ENCODE measurements around the gene KLHDC4. TPM values are rescaled to one million over a fixed set of nuclear protein-coding genes. Genes with fewer than 3 reads are reported as not detected.

The KLHDC4 gene
- total and polyA plus RNA-seq, 9 donors: 16.2 to 35.9 (median 26.2) TPM

DNA sequence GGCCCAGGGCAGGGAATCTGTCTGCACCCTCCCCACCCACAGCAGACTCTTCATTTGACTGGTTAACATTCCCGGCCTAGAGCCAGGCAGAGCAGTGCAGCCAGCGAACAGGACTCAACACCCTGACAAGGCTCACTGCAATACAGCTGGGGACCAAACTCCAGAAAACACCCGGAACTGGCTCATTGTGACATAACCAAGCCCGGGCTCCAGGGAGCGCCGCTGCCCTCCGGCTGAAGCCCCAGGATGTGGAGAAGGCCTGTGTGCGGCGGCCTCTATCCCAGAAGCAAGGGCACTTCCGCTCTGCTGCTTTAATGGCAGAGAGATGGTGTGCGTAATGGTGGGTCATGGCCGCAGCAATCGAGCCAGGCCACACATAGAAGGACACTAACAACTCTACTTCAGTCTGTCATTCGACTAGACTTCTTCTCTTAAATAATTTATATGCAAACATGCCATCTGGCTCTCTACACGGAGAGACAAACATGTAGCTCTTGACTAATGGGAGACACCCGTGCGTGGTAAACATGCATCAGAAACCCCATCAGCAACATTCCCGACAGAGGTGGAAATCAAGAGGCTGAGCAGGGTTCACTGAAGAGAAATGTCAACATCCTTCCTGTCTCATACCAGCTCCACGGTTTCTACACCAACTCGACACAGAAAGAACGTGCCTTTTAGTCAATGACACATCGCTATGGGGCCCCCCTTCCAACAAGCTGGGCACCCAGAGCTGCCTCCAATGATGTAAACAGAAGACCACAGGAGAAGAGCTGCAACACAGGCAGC, 18.0 kb downstream of the KLHDC4 start:
- intact Hi-C loops (cut with DNase I): loop anchor here in 1 of 4 donors (10.0 kb wide), 1 partner anchor 63 kb away; no protein-coding TSS in a partner anchor
- Histone ChIP-seq H3K27ac (no peak overlapping the region), H3K4me3 (no peak overlapping the region), H3K36me3 (no peaks in the 10 kb centered on the region), H3K9me3 (no peaks in the 10 kb centered on the region), H3K4me1 (ENCODE audit: insufficient read depth) (no peaks in the 10 kb centered on the region), H3K27me3 (no peaks in the 10 kb centered on the region)
- TF ChIP-seq, protein P1, sequence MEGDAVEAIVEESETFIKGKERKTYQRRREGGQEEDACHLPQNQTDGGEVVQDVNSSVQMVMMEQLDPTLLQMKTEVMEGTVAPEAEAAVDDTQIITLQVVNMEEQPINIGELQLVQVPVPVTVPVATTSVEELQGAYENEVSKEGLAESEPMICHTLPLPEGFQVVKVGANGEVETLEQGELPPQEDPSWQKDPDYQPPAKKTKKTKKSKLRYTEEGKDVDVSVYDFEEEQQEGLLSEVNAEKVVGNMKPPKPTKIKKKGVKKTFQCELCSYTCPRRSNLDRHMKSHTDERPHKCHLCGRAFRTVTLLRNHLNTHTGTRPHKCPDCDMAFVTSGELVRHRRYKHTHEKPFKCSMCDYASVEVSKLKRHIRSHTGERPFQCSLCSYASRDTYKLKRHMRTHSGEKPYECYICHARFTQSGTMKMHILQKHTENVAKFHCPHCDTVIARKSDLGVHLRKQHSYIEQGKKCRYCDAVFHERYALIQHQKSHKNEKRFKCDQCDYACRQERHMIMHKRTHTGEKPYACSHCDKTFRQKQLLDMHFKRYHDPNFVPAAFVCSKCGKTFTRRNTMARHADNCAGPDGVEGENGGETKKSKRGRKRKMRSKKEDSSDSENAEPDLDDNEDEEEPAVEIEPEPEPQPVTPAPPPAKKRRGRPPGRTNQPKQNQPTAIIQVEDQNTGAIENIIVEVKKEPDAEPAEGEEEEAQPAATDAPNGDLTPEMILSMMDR (IDR thresholded peaks at IDR 0.05): no peak
- TF ChIP-seq EP300 (IDR thresholded peaks at IDR 0.05) (no peak), POLR2A (IDR thresholded peaks at IDR 0.05) (no peak)
- DNase-seq: no peak
- 90 to 94% (median 91%) methylated on average over 22 of the region's 22 CpGs for WGBS, 3 donors

DNA sequence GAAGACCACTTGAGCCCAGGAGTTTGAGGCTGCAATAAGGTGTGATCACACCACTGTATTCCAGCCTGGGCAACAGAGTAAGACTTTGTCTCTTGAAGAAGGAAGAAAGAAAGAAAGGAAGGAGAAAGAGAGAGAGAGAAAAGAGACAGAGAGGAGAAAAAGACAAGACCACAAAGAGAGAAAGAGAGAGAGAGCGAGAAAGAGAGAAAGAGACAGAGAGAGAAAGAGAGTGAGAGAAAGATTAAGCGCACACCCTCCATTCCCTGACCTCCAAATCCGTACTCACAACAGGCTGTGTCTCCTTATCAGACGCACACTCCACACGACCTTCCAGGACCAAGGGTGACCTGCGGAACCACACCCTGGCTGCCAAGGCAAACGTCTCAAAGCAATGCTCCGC, 19.6 kb downstream of the KLHDC4 start:
- Histone ChIP-seq H3K9me3 (no peaks in the 10 kb centered on the region), H3K36me3 (no peaks in the 10 kb centered on the region), H3K27me3 (no peaks in the 10 kb centered on the region), H3K4me3 (no peak overlapping the region), H3K4me1 (ENCODE audit: insufficient read depth) (peaks cover under 1% of the 10 kb centered on the region), H3K27ac (no peak overlapping the region)
- 82 to 89% (median 88%) methylated on average over 8 of the region's 8 CpGs for WGBS, 3 donors
- no peak for DNase-seq
- TF ChIP-seq, protein P1 (IDR thresholded peaks at IDR 0.05): no peak
- TF ChIP-seq EP300 (IDR thresholded peaks at IDR 0.05): no peak
- TF ChIP-seq POLR2A (IDR thresholded peaks at IDR 0.05): no peak
- intact Hi-C loops (cut with DNase I): loop anchor here in 1 of 4 donors (10.0 kb wide), 1 partner anchor 61 kb away; no protein-coding TSS in a partner anchor

DNA sequence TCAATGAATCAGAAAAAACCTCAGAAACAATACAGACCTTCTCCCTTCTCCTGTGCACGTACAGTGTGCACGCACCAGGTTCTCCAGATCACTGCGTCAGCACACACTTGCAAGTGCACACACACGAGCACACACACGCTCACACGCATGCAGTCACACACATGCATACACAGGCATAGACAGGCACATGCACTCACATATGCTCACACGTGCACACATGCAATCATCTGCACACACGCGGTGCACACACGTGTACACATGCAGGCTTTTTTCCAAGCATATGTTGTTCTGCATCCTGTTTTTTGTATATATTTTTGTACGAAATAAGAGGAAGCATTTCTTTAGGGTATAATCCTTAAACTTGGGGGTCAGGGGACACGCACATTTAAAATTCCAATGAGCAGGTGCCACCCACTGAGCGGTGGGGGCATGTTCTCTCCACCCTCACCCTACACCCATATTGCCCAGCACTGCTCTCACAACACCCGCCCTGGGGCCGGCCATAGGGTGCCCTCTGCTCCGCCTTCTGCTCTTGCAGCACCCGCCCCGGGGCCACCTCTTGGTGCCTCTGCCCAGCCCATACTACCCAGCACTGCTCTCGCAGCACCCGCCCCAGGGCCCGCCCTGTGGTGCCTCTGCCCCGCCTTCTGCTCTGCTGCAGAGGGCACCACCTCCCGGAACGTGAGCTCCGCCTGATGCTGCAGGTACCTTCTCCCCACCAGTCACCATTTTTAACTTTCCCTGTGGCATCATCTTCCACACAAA, 20.9 kb downstream of the KLHDC4 start:
- TF ChIP-seq POLR2A (IDR thresholded peaks at IDR 0.05): no peak
- TF ChIP-seq, protein P1 (IDR thresholded peaks at IDR 0.05): no peak
- TF ChIP-seq EP300 (IDR thresholded peaks at IDR 0.05): no peak
- Histone ChIP-seq H3K36me3 (no peaks in the 10 kb centered on the region), H3K27ac (no peak overlapping the region), H3K4me1 (ENCODE audit: insufficient read depth) (peaks cover 5% of the 10 kb centered on the region), H3K9me3 (no peaks in the 10 kb centered on the region), H3K27me3 (no peaks in the 10 kb centered on the region), H3K4me3 (no peak overlapping the region)
- WGBS, 3 donors: 92 to 93% (median 92%) methylated on average over 25 of the region's 25 CpGs
- no peak for DNase-seq
- intact Hi-C loops (cut with DNase I): loop anchor here in 1 of 4 donors (10.0 kb wide), 1 partner anchor 60 kb away; no protein-coding TSS in a partner anchor

DNA sequence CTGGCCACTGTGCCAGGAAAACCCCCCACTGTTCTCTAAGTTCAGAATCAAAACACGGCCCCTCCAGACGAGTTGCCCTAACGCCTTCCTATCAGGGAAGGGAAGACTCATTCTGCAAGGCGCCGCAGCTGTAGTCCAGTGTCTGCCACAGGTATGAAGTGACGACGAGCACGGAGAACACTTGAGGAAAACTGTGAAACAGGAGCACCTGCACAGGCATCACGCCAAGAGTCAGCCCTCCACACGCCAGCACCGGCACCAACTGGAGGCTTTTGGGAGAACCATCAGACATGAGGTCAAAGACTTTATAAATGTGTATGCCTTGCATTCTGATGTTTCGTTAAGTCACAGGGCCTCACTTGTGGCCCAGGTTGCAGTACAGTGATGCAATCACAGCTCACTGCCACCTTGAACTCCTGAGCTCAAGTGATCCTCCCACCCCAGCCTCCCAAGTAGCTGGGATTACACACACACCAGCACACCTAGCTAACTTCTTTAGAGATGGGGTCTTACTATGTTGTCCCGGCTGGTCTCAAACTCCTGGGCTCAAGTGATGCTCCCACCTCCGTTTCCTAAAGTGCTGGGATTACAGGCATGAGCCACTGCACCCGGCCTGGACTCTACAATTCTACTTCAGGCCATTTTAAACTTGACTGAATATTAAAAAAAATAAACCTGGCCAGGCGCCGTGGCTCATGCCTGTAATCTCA, 22.9 kb downstream of the KLHDC4 start:
- no peak overlapping the region for H3K4me3 ChIP-seq
- H3K27ac ChIP-seq: no peak overlapping the region
- WGBS, 3 donors: 86 to 95% (median 92%) methylated on average over 17 of the region's 17 CpGs
- intact Hi-C loops (cut with DNase I): loop anchor here in 1 of 4 donors (10.0 kb wide), 1 partner anchor 58 kb away; no protein-coding TSS in a partner anchor
- no peaks in the 10 kb centered on the region for H3K9me3 ChIP-seq
- H3K4me1 ChIP-seq (ENCODE audit: insufficient read depth): peaks cover 5% of the 10 kb centered on the region
- no peaks in the 10 kb centered on the region for H3K36me3 ChIP-seq
- no peaks in the 10 kb centered on the region for H3K27me3 ChIP-seq
- no peak for TF ChIP-seq POLR2A (IDR thresholded peaks at IDR 0.05)
- TF ChIP-seq, protein P1 (IDR thresholded peaks at IDR 0.05): no peak
- no peak for TF ChIP-seq EP300 (IDR thresholded peaks at IDR 0.05)
- DNase-seq: no peak
